ENCODE data around the gene SUSD3. TPM values are rescaled to one million over a fixed set of nuclear protein-coding genes. Genes with fewer than 3 reads are reported as not detected.

SUSD3 gene
- total RNA-seq, 1 donor from 2014 or later = not detected

- DNase-seq = no peak
These were observed 19.3 kb downstream of the SUSD3 start for GRCh38 chr9:93077811-93078210.

DNA sequence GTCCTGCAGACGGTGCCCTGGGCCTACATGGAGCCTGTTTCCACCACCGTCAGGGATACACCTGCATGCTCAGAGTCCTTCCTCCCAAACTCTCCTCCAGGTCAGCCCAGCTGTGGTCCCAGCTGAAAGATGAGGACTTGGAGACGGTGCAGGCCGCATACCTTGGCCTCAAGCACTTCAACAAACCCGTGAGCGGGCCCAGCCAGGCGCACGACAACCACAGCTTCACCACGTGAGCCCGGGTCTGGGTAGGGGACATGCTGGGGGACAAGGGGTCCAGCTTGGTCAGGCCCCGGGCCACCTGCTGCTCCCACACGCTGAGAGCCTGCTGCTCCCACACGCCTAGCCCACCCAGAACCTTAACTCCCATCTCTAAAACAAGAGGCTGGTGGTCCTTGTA lies 20.9 kb downstream of the SUSD3 start:
- DNase-seq = no peak

GRCh38 chr9:93080406-93080805 lies 21.9 kb downstream of the SUSD3 start:
- no peak for DNase-seq

DNA sequence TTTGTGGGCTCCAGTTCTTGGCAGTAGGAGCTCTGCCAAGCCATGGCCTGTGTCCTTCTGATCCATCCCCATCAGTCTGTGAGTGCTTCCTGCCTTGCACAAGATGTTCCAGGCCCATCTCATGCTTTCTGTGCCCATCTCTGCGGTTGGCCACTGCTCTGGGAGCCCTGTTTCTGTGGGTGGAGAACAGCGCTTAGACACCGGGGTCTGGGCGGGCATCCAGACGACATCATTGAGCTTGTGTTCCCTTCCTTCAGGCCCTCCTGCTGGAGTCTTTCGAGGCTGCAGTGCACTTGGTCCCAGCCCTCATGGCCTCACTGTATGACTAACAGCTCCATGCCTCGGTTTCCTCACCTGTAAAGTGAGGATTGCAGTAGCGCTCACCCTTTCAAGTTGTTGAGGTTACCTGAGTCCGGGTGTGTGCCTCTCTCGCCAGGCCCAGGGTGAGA lies 22.6 kb downstream of the SUSD3 start:
- DNase-seq = no peak

- no peak for DNase-seq
These were observed 23.4 kb downstream of the SUSD3 start for GRCh38 chr9:93081931-93082330.

- no peak for DNase-seq
These were observed 24.4 kb downstream of the SUSD3 start for GRCh38 chr9:93082841-93083411.

GRCh38 chr9:93083592-93084470 lies 25.3 kb downstream of the SUSD3 start:
- no peak for DNase-seq

DNA sequence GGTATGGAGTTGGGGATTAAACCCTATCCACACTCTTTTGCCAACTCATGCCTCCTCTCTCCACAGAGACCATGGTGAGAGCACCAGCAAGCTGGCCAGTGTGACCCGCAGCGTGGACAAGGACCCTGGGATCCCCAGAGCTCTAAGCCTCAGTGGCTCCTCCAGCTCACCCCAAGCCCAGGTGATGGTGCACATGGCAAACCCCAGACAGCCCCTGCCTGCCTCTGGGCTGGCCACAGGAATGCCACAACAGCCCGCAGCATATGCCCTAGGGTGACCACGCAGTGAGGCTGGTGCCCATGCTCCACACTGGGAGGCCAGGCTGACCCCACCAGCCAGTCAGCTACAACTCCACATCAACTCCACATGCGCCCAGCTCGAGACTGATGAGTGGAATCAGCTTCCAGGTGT lies 26.0 kb downstream of the SUSD3 start:
- DNase-seq = no peak

GRCh38 chr9:93085676-93086075 lies 27.2 kb downstream of the SUSD3 start:
- DNase-seq = no peak

GRCh38 chr9:93086447-93087224 lies 28.1 kb downstream of the SUSD3 start:
- no peak for DNase-seq

DNA sequence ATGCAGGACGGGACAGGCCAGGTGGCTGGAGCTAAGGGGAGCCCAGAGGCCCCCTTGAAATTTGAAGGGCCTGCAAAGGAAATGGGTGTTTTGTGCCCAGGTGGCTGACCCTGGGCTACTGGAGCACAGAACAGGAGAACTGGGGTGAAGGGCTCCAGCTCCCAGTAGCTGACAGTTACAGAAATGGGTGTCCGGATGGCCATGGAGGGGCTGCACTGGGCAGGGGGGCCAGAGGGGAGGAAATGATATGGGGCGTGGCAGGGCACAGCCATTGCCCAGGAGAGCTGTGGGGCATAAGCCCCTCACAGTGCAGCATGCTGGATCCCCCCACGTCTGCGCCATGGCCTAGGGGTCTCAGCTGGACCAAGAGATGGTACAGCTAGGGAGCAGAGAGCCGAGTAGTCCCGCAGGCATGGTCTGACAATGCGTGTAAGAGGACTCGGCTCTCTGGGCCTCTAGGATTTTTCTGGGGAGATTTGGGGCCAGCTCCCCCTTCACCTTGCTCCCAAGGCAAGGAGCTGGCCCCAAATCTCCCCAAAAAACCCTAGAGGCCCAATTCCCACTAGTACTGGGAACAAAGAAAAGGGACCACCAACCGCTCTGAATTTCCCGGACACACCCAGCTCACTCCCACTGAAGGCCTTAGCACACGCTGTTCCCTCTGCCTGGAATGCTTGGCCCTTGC lies 29.6 kb downstream of the SUSD3 start:
- no peak for DNase-seq

- no peak for DNase-seq
These were observed 30.1 kb downstream of the SUSD3 start for GRCh38 chr9:93088656-93089015.

GRCh38 chr9:93089024-93089423 lies 30.5 kb downstream of the SUSD3 start:
- no peak for DNase-seq

GRCh38 chr9:93089481-93089991 lies 31.0 kb downstream of the SUSD3 start:
- DNase-seq = no peak

DNA sequence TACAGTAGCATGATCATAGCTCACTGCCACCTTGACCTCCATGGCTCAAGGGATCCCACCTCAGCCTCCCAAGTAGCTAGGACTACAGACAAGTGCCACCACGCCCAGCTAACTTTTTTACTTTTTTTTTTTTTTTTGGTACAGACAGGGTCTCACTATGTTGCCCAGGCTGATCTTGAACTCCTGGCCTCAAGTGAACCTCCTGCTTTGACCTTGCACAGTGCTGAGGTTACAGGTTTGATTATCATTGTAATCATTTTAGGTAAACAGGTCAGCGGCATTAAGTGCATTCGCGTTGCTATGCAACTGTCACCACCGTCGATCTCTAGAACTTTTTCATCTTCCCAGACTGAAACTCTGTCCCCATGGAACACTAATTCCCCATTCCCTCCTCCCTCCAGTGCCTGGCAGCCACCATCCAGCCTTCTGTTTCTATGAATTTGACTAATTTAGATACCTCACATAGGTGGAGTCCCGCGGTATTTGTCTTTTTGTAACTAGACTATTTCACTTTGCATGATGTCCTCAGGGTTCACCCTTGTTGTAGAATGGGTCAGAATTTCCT lies 31.7 kb downstream of the SUSD3 start:
- DNase-seq = no peak

- no peak for DNase-seq
These were observed 32.6 kb downstream of the SUSD3 start for GRCh38 chr9:93091056-93091452.

- peak; percentile 60 for DNase-seq
These were observed 33.1 kb downstream of the SUSD3 start for GRCh38 chr9:93091453-93092081.

- DNase-seq = no peak
These were observed 33.9 kb downstream of the SUSD3 start for GRCh38 chr9:93092251-93092991.

DNA sequence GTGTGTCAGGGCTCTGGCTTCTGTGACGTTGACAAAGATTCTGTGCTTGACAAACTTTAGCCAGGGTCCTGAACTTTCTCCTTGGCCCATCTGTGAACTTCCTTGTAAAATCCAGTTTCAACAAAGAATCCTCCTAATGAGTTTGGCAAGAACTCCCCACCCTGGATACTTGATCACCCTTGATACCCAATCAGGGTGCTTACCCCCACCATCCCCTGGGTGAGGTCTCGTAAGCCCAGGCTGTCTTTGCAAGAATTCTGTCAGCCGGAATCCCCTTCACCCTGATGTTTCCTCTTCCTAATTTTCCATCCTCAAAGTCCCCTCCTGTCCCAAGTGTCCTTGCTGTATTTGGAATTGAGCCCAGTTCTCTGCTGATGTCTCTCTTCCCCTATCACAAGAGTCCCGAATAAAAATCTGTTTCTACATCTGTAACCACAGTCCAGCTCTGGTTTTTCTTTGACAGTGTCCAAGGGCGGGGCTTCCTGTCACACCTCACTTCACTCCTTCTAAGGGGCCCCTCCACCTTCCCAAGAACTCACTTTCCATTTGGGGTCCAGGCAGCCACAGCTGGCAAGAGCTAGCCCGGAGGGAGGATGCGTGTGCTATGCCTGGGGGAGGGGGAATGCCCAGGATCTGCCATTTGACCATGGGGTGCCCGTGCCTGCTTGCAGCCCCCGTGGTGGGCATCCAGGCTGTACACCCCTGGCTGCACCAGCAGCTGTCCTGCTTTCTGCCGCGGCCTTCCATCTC lies 34.8 kb downstream of the SUSD3 start:
- DNase-seq = no peak
